Activated CD8-positive, alpha-beta memory T cell treated with anti-CD3 and anti-CD28 coated beads, Interleukin-2, amount 10 ng/mL, durations not matched to agents 7 days and 5 days (primary cell): Measurements from ENCODE around the gene PSMD13. TPM values are rescaled to one million over a fixed set of nuclear protein-coding genes. Genes with fewer than 3 reads are reported as not detected.

ENCODE experiments used
- ATAC-seq: fragments of 150-1000 bp; cut with Tn5 transposase; one replicate; pipeline ENCODE4 v1.10.0; 2021; ENCODE audit warnings: moderate library complexity
- CTCF ChIA-PET: fragments of 350-600 bp; sonication (Branson Sonifier 250); formaldehyde crosslinking; loops from one replicate; lab custom pipeline; 2021; ENCODE audit warnings: antibody characterized with exemption; lab: Charles Lee
- DNase-seq: peaks from one replicate; pipeline ENCODE4 v3.0.0-alpha.2; 2020
- H3K27ac Mint-ChIP-seq: one replicate; pipeline ENCODE4 v1.8.0; 2021; ENCODE audit warnings: mild to moderate bottlenecking, mixed read lengths
- H3K27me3 Mint-ChIP-seq: one replicate; pipeline ENCODE4 v1.8.0; 2021; ENCODE audit warnings: mixed read lengths
- H3K36me3 Mint-ChIP-seq: one replicate; pipeline ENCODE4 v1.8.0; 2021; ENCODE audit warnings: mild to moderate bottlenecking, mixed read lengths
- H3K4me1 Mint-ChIP-seq: one replicate; pipeline ENCODE4 v1.8.0; 2021; ENCODE audit warnings: mixed read lengths
- H3K4me3 Mint-ChIP-seq: one replicate; pipeline ENCODE4 v1.8.0; 2021; ENCODE audit warnings: mild to moderate bottlenecking, moderate library complexity, mixed read lengths
- H3K9me3 Mint-ChIP-seq: one replicate; pipeline ENCODE4 v1.8.0; 2022; ENCODE audit warnings: low read depth, mixed read lengths
- total RNA-seq, 2 experiments: library from RNA; stranded (reverse); gene quantifications; one replicate each; pipeline ENCODE4 v1.2.3, GENCODE V29; 2021

PSMD13 gene
- total RNA-seq, 2 experiments from 2014 or later: 166 to 199 TPM

DNA sequence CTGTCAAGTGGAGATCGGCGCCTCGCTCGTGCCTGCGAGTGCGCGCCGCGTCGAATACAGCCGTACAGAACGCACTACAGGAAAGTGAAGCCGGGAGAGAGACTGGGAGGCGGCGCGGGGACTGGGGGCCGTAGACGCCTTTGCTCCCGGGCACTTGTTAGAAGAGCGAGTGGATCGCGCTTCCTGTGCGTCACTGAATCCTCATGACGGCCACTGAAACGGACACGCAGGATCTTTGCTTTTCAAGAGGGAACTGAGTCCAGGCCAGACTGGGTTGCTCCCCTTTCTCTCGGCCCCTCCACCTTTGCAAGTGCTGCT, 29.0 kb upstream of the PSMD13 start:
- peaks cover 22% of the 10 kb centered on the region for H3K36me3 Mint-ChIP-seq

GRCh38 chr11:208181-208916, 28.4 kb upstream of the PSMD13 start:
- peaks cover 47% of the 10 kb centered on the region for H3K4me1 Mint-ChIP-seq
- H3K27me3 Mint-ChIP-seq: no peaks in the 10 kb centered on the region
- CTCF ChIA-PET: interaction anchor here (1.1 to 2.3 kb wide), 5 partner anchors 19 to 96 kb away, joined by 3 to 8 read pairs (median 6); partner anchors contain the start of genes PSMD13 and SIRT3
- H3K4me3 Mint-ChIP-seq: peak overlapping the region; percentile 93
- ATAC-seq (peak; percentile 74), DNase-seq (peak; percentile 90)
- peaks cover 25% of the 10 kb centered on the region for H3K36me3 Mint-ChIP-seq
- peak overlapping the region; percentile 99 for H3K27ac Mint-ChIP-seq
- no peaks in the 10 kb centered on the region for H3K9me3 Mint-ChIP-seq

More for the DNA sequence above, 29.0 kb upstream of the PSMD13 start:
- CTCF ChIA-PET: interaction anchor here (0.8 to 2.3 kb wide), 9 partner anchors 9 to 123 kb away, joined by 3 to 8 read pairs (median 4); partner anchors contain the start of genes PSMD13 and SIRT3
- Mint-ChIP-seq H3K27ac (peak overlapping the region; percentile 99), H3K4me3 (peak overlapping the region; percentile 93), H3K27me3 (no peaks in the 10 kb centered on the region), H3K9me3 (no peaks in the 10 kb centered on the region), H3K4me1 (peaks cover 52% of the 10 kb centered on the region)
- no peak for DNase-seq
- peak; percentile 24 for ATAC-seq

- peaks cover 26% of the 10 kb centered on the region for H3K36me3 Mint-ChIP-seq
- peak overlapping the region; percentile 93 for H3K4me3 Mint-ChIP-seq
- no peaks in the 10 kb centered on the region for H3K27me3 Mint-ChIP-seq
- H3K9me3 Mint-ChIP-seq: no peaks in the 10 kb centered on the region
- CTCF ChIA-PET: interaction anchor here (1.1 to 2.3 kb wide), 4 partner anchors 19 to 96 kb away, joined by 3 to 6 read pairs (median 4); partner anchors contain the start of gene SIRT3
- DNase-seq (no peak), ATAC-seq (no peak)
- peaks cover 46% of the 10 kb centered on the region for H3K4me1 Mint-ChIP-seq
- peak overlapping the region; percentile 84 for H3K27ac Mint-ChIP-seq
Observed at GRCh38 chr11:208917-209260, 27.9 kb upstream of the PSMD13 start.

DNA sequence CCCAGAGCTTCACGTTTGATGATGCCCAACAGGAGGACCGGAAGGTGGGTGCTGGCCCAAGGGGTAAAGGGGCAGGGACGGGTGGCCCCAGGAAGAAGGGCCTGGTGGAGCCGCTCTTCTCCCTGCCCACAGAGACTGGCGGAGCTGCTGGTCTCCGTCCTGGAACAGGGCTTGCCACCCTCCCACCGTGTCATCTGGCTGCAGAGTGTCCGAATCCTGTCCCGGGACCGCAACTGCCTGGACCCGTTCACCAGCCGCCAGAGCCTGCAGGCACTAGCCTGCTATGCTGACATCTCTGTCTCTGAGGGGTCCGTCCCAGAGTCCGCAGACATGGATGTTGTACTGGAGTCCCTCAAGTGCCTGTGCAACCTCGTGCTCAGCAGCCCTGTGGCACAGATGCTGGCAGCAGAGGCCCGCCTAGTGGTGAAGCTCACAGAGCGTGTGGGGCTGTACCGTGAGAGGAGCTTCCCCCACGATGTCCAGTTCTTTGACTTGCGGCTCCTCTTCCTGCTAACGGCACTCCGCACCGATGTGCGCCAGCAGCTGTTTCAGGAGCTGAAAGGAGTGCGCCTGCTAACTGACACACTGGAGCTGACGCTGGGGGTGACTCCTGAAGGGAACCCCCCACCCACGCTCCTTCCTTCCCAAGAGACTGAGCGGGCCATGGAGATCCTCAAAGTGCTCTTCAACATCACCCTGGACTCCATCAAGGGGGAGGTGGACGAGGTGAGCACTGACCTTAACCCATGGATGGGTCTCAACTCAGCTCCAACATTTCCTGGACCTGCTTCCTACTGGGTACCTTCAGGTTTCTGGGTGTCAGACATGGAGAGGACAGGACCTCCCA, 27.3 kb upstream of the PSMD13 start:
- no peak for DNase-seq
- H3K27ac Mint-ChIP-seq: peak overlapping the region; percentile 84
- ATAC-seq: no peak
- no peaks in the 10 kb centered on the region for H3K9me3 Mint-ChIP-seq
- CTCF ChIA-PET: interaction anchor here (1.1 to 2.3 kb wide), 4 partner anchors 18 to 95 kb away, joined by 3 to 6 read pairs (median 4); partner anchors contain the start of gene SIRT3
- H3K36me3 Mint-ChIP-seq: peaks cover 27% of the 10 kb centered on the region
- no peaks in the 10 kb centered on the region for H3K27me3 Mint-ChIP-seq
- H3K4me3 Mint-ChIP-seq: peak overlapping the region; percentile 93
- peaks cover 42% of the 10 kb centered on the region for H3K4me1 Mint-ChIP-seq

GRCh38 chr11:210122-210802, 26.5 kb upstream of the PSMD13 start:
- ATAC-seq: no peak
- Mint-ChIP-seq H3K27me3 (no peaks in the 10 kb centered on the region), H3K27ac (peak overlapping the region; percentile 84), H3K36me3 (peaks cover 30% of the 10 kb centered on the region), H3K9me3 (no peaks in the 10 kb centered on the region), H3K4me3 (peak overlapping the region; percentile 93), H3K4me1 (peaks cover 40% of the 10 kb centered on the region)
- DNase-seq: no peak
- CTCF ChIA-PET: interaction anchor here (1.5 to 2.3 kb wide), 3 partner anchors 17 to 41 kb away, joined by 3 to 6 read pairs (median 6); partner anchors contain the start of gene SIRT3

- CTCF ChIA-PET: no interaction called here
- no peak for ATAC-seq
- H3K4me1 Mint-ChIP-seq: peaks cover 36% of the 10 kb centered on the region
- H3K4me3 Mint-ChIP-seq: no peak overlapping the region
- H3K9me3 Mint-ChIP-seq: no peaks in the 10 kb centered on the region
- DNase-seq: no peak
- no peak overlapping the region for H3K27ac Mint-ChIP-seq
- no peaks in the 10 kb centered on the region for H3K27me3 Mint-ChIP-seq
- H3K36me3 Mint-ChIP-seq: peaks cover 33% of the 10 kb centered on the region
Observed at GRCh38 chr11:210803-211180, 26.0 kb upstream of the PSMD13 start.

GRCh38 chr11:211295-211694, 25.5 kb upstream of the PSMD13 start:
- Mint-ChIP-seq H3K27ac (peak overlapping the region; percentile 28), H3K4me3 (no peak overlapping the region)
- DNase-seq: no peak

GRCh38 chr11:211741-212140, 25.0 kb upstream of the PSMD13 start:
- no peak for DNase-seq
- Mint-ChIP-seq H3K27me3 (no peaks in the 10 kb centered on the region), H3K9me3 (no peaks in the 10 kb centered on the region), H3K36me3 (peaks cover 31% of the 10 kb centered on the region), H3K27ac (no peak overlapping the region), H3K4me3 (no peak overlapping the region), H3K4me1 (peaks cover 28% of the 10 kb centered on the region)
- CTCF ChIA-PET: interaction anchor here (0.5 to 2.1 kb wide), 2 partner anchors 33 to 39 kb away, joined by 3 to 7 read pairs; no protein-coding TSS in a partner anchor
- no peak for ATAC-seq

More at GRCh38 chr11:211295-211694, 25.5 kb upstream of the PSMD13 start:
- H3K4me1 Mint-ChIP-seq: peaks cover 31% of the 10 kb centered on the region
- no peaks in the 10 kb centered on the region for H3K9me3 Mint-ChIP-seq
- H3K27me3 Mint-ChIP-seq: no peaks in the 10 kb centered on the region
- ATAC-seq: no peak
- peaks cover 33% of the 10 kb centered on the region for H3K36me3 Mint-ChIP-seq
- CTCF ChIA-PET: no interaction called here

DNA sequence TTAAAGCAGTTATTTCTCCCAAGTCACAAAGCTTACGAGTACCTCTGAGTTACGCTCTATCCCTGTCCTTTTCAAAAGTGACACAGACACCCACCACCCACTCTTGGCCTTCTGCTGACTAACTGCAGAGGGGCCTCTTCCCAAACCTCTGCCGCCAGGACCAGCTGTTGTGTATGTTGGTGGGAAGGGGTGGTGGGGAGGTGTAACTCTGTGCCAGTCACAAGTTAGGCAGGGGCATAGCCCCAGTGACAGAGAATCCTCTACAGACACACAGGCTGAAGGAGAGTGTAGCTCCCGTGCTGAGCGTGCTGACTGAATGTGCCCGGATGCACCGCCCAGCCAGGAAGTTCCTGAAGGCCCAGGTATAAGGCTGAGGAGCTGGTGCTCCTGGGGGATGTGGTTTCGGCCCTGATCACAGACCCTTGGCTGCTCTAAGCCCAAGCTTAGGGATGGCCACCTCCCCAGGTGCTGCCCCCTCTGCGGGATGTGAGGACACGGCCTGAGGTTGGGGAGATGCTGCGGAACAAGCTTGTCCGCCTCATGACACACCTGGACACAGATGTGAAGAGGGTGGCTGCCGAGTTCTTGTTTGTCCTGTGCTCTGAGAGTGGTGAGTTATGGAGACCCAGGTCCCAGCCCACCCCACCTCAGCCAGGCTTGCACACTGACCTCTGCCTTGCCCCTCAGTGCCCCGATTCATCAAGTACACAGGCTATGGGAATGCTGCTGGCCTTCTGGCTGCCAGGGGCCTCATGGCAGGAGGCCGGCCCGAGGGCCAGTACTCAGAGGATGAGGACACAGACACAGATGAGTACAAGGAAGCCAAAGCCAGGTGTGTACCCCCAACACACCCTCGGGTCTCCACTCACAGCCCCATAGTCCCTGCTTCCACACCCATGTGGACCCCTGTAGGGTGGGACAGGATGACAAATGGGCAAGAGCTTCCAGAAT, 24.4 kb upstream of the PSMD13 start:
- no peak for ATAC-seq
- no peaks in the 10 kb centered on the region for H3K9me3 Mint-ChIP-seq
- no peak overlapping the region for H3K4me3 Mint-ChIP-seq
- H3K36me3 Mint-ChIP-seq: peaks cover 28% of the 10 kb centered on the region
- H3K27me3 Mint-ChIP-seq: no peaks in the 10 kb centered on the region
- H3K4me1 Mint-ChIP-seq: peaks cover 28% of the 10 kb centered on the region
- CTCF ChIA-PET: interaction anchor here (0.5 to 2.1 kb wide), 3 partner anchors 23 to 38 kb away, joined by 3 to 7 read pairs (median 3); no protein-coding TSS in a partner anchor
- H3K27ac Mint-ChIP-seq: no peak overlapping the region
- DNase-seq: no peak

- H3K27me3 Mint-ChIP-seq: no peaks in the 10 kb centered on the region
- H3K4me3 Mint-ChIP-seq: no peak overlapping the region
- H3K36me3 Mint-ChIP-seq: peaks cover 28% of the 10 kb centered on the region
- ATAC-seq: no peak
- no peaks in the 10 kb centered on the region for H3K9me3 Mint-ChIP-seq
- CTCF ChIA-PET: interaction anchor here (1.2 to 2.1 kb wide), 2 partner anchors 22 to 37 kb away, joined by 3 to 7 read pairs; no protein-coding TSS in a partner anchor
- peak overlapping the region; percentile 24 for H3K27ac Mint-ChIP-seq
- H3K4me1 Mint-ChIP-seq: peaks cover 28% of the 10 kb centered on the region
- DNase-seq: no peak
Observed at GRCh38 chr11:213111-213510, 23.7 kb upstream of the PSMD13 start.

DNA sequence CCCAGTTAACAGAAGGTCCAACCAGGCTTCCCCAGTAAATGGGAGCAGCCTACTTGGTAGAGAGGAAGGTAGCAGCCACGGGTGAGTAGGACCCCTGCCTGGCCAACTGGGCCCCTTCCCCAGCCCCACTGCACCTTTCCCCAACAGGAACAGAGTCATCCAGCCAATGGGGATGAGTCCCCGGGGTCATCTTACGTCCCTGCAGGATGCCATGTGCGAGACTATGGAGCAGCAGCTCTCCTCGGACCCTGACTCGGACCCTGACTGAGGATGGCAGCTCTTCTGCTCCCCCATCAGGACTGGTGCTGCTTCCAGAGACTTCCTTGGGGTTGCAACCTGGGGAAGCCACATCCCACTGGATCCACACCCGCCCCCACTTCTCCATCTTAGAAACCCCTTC, 22.7 kb upstream of the PSMD13 start:
- peaks cover 28% of the 10 kb centered on the region for H3K36me3 Mint-ChIP-seq
- H3K4me1 Mint-ChIP-seq: peaks cover 28% of the 10 kb centered on the region
- H3K4me3 Mint-ChIP-seq: no peak overlapping the region
- H3K27me3 Mint-ChIP-seq: no peaks in the 10 kb centered on the region
- H3K27ac Mint-ChIP-seq: no peak overlapping the region
- no peak for DNase-seq
- CTCF ChIA-PET: interaction anchor here (1.2 kb wide), 1 partner anchor 21 kb away, joined by 3 read pairs; no protein-coding TSS in a partner anchor
- ATAC-seq: no peak
- H3K9me3 Mint-ChIP-seq: no peaks in the 10 kb centered on the region

DNA sequence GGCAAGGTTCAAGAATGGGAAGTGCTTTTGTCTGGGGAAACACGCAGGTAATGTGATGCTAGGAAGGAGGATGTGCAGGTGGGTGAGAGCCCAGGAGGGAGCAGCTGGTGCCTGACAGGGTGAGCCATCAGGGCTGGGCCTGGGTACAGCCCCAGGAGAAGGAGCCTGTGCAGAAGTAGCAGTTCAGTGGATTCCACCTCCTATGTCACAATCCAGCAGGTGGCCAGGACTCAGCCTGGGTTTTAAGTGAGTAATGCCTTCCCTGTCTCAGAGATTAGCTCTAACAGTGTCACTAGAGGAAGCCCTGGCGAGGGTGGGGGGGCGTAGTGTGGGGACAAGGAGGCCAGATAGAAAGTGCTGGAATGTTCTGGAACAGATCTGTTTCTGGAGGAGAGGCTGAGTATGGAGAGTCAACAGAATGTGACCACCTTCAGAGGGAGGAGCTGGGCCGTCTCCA, 21.2 kb upstream of the PSMD13 start:
- no peak overlapping the region for H3K4me3 Mint-ChIP-seq
- H3K36me3 Mint-ChIP-seq: peaks cover 22% of the 10 kb centered on the region
- no peaks in the 10 kb centered on the region for H3K9me3 Mint-ChIP-seq
- CTCF ChIA-PET: interaction anchor here (0.8 kb wide), 1 partner anchor 149 kb away, joined by 3 read pairs; no protein-coding TSS in a partner anchor
- peaks cover 14% of the 10 kb centered on the region for H3K4me1 Mint-ChIP-seq
- DNase-seq: no peak
- ATAC-seq: no peak
- H3K27me3 Mint-ChIP-seq: no peaks in the 10 kb centered on the region
- no peak overlapping the region for H3K27ac Mint-ChIP-seq
